Activated B cell treated with CpG ODN at 0.5 μM for 24 hours (primary cell): ENCODE data around the gene NKIRAS1. TPM values are rescaled to one million over a fixed set of nuclear protein-coding genes. Genes with fewer than 3 reads are reported as not detected.

Source experiments
- ATAC-seq: fragments of 200-7000 bp; cut with Tn5 transposase; one replicate; pipeline ENCODE4 v1.10.0; 2021; ENCODE audit warnings: low read depth, mild to moderate bottlenecking, moderate library complexity
- CTCF ChIA-PET: fragments of 350-600 bp; sonication (Branson Sonifier 250); formaldehyde crosslinking; loops from one replicate; lab custom pipeline; 2021; ENCODE audit warnings: antibody characterized with exemption; lab: Charles Lee
- POLR2A ChIA-PET: fragments of 350-600 bp; sonication (Branson Sonifier 250); formaldehyde crosslinking; loops from one replicate; lab custom pipeline; 2021; ENCODE audit warnings: antibody characterized with exemption; lab: Charles Lee
- DNase-seq: peaks from one replicate; pipeline ENCODE4 v3.0.0; 2022
- H3K27ac Mint-ChIP-seq: one replicate; pipeline ENCODE4 v1.8.0; 2020; ENCODE audit warnings: mixed read lengths
- H3K27me3 Mint-ChIP-seq: one replicate; pipeline ENCODE4 v1.8.0; 2021; ENCODE audit warnings: mixed read lengths
- H3K36me3 Mint-ChIP-seq: one replicate; pipeline ENCODE4 v1.8.0; 2021; ENCODE audit warnings: low read depth, mixed read lengths
- H3K4me1 Mint-ChIP-seq: one replicate; pipeline ENCODE4 v1.8.0; 2021; ENCODE audit warnings: mixed read lengths
- H3K4me3 Mint-ChIP-seq: one replicate; pipeline ENCODE4 v1.8.0; 2020; ENCODE audit warnings: mild to moderate bottlenecking, mixed read lengths
- H3K9me3 Mint-ChIP-seq: one replicate; pipeline ENCODE4 v1.8.0; 2020; ENCODE audit warnings: mixed read lengths
- intact Hi-C: fragments of 100-400 bp; cut with micrococcal nuclease; formaldehyde crosslinking; loops from one replicate; pipeline ENCODE4 v1.15.1; 2024
- total RNA-seq: library from RNA; stranded (reverse); gene quantifications from 2 replicates; pipeline ENCODE4 v1.2.3, GENCODE V29; 2022
- TF ChIP-seq, protein P1 (sequence below): fragments of 200-600 bp; IDR thresholded peaks from one replicate; pipeline ENCODE4 v1.8.0; 2022; ENCODE audit warnings: antibody characterized with exemption, mild to moderate bottlenecking

Gene NKIRAS1
- total RNA-seq, 1 donor from 2014 or later = 3.4 TPM

GRCh38 chr3:23867838-23868237 is 49.0 kb downstream of the NKIRAS1 start:
- ATAC-seq (no peak), DNase-seq (no peak)
- Mint-ChIP-seq H3K4me1 (peaks cover 40% of the 10 kb centered on the region), H3K9me3 (no peaks in the 10 kb centered on the region), H3K27ac (no peak overlapping the region), H3K4me3 (no peak overlapping the region), H3K27me3 (no peaks in the 10 kb centered on the region), H3K36me3 (peaks cover 14% of the 10 kb centered on the region)
- intact Hi-C loops = loop anchor here (5.0 kb wide), 2 partner anchors 946 to 1306 kb away; no protein-coding TSS in a partner anchor
- ChIA-PET POLR2A (no interaction called here), CTCF (no interaction called here)
- TF ChIP-seq, protein P1, sequence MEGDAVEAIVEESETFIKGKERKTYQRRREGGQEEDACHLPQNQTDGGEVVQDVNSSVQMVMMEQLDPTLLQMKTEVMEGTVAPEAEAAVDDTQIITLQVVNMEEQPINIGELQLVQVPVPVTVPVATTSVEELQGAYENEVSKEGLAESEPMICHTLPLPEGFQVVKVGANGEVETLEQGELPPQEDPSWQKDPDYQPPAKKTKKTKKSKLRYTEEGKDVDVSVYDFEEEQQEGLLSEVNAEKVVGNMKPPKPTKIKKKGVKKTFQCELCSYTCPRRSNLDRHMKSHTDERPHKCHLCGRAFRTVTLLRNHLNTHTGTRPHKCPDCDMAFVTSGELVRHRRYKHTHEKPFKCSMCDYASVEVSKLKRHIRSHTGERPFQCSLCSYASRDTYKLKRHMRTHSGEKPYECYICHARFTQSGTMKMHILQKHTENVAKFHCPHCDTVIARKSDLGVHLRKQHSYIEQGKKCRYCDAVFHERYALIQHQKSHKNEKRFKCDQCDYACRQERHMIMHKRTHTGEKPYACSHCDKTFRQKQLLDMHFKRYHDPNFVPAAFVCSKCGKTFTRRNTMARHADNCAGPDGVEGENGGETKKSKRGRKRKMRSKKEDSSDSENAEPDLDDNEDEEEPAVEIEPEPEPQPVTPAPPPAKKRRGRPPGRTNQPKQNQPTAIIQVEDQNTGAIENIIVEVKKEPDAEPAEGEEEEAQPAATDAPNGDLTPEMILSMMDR = no peak

DNA sequence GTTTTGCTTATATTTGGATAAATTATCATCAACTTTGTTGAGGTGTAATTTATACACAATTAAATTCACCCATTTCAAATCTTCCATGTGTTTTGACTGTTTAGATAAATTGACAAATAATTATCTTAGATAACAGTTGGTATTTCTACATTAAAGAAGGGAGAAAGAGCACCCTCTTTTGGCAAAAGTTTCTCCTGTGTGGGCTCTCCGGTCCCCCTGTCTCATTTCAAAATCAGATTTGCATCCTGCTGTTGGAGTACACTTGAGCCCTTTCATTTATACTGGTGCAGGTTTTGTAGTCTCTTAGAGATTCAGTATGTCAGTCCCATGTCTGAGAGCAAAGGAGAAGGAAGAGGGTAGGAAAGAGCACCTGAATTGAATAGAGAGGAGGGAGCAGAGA is 49.4 kb downstream of the NKIRAS1 start:
- TF ChIP-seq, protein P1 = no peak
- Mint-ChIP-seq H3K27ac (no peak overlapping the region), H3K4me1 (peaks cover 40% of the 10 kb centered on the region), H3K9me3 (no peaks in the 10 kb centered on the region), H3K4me3 (no peak overlapping the region), H3K27me3 (no peaks in the 10 kb centered on the region), H3K36me3 (peaks cover 15% of the 10 kb centered on the region)
- POLR2A ChIA-PET = no interaction called here
- no peak for ATAC-seq
- DNase-seq = no peak
- CTCF ChIA-PET = no interaction called here
- intact Hi-C loops = loop anchor here (5.0 kb wide), 2 partner anchors 945 to 1305 kb away; no protein-coding TSS in a partner anchor

DNA sequence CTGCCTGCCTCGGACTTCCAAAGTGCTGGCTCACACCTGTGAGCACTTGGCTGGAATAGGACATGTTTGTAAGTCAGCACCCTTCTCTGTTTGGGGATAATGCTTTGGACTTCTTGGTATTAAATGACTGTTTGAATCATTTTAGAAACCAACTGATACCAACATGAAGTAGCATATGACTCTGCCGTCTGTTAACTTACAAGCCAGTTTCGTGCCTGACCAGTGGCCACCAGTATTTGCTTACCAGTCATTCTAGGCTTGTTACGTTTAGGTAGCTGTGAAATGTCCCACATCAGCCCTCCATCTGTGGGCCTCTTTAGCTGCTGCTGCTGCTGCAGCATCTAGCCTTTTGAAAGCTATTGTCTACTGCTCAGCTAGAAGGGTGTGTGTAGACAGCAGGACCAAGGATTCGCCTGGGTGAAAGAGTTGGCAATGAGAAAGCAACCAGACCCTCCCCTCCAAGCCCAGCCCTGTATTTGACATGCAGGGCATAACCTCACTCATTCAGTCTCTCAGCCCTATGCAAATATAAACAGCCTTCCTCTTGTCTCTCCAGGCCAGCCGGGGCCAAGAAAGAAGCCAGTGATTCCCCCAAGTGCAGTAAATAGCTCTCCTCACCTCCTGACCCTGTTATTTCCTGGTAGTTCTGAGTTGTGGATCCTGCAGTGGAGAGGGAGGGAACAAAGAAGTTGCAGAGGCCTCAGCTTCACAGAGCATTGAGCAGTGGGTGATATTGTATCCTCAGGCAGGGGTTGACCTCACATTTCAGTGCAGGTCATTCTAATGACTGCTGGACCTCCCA is 51.0 kb downstream of the NKIRAS1 start:
- Mint-ChIP-seq H3K4me3 (no peak overlapping the region), H3K27ac (no peak overlapping the region), H3K4me1 (peaks cover 45% of the 10 kb centered on the region)

GRCh38 chr3:23864931-23865330 is 51.9 kb downstream of the NKIRAS1 start:
- TF ChIP-seq, protein P1 = no peak

More for the DNA sequence above, 51.0 kb downstream of the NKIRAS1 start:
- ChIA-PET POLR2A (no interaction called here), CTCF (interaction anchor here (0.7 to 1.5 kb wide), 5 partner anchors 9 to 54 kb away, joined by 3 to 4 read pairs (median 3); no protein-coding TSS in a partner anchor)
- no peak for DNase-seq
- Mint-ChIP-seq H3K9me3 (no peaks in the 10 kb centered on the region), H3K36me3 (peaks cover 23% of the 10 kb centered on the region), H3K27me3 (no peaks in the 10 kb centered on the region)
- intact Hi-C loops = loop anchor here (5.0 kb wide), 2 partner anchors 943 to 1303 kb away; no protein-coding TSS in a partner anchor
- TF ChIP-seq, protein P1 = no peak
- peak; percentile 57 for ATAC-seq

GRCh38 chr3:23863060-23863459 is 53.7 kb downstream of the NKIRAS1 start:
- H3K4me3 Mint-ChIP-seq = no peak overlapping the region
- CTCF ChIA-PET = no interaction called here

More at GRCh38 chr3:23864931-23865330, 51.9 kb downstream of the NKIRAS1 start:
- intact Hi-C loops = loop anchor here (5.0 kb wide), 2 partner anchors 943 to 1303 kb away; no protein-coding TSS in a partner anchor
- peaks cover 51% of the 10 kb centered on the region for H3K4me1 Mint-ChIP-seq
- H3K4me3 Mint-ChIP-seq = no peak overlapping the region
- ATAC-seq = no peak
- DNase-seq = no peak
- peaks cover 23% of the 10 kb centered on the region for H3K36me3 Mint-ChIP-seq
- H3K9me3 Mint-ChIP-seq = no peaks in the 10 kb centered on the region
- H3K27ac Mint-ChIP-seq = no peak overlapping the region
- ChIA-PET POLR2A (no interaction called here), CTCF (interaction anchor here (1.0 to 1.5 kb wide), 2 partner anchors 9 to 24 kb away, joined by 3 read pairs; no protein-coding TSS in a partner anchor)
- no peaks in the 10 kb centered on the region for H3K27me3 Mint-ChIP-seq

More at GRCh38 chr3:23863060-23863459, 53.7 kb downstream of the NKIRAS1 start:
- TF ChIP-seq, protein P1 = no peak
- H3K4me1 Mint-ChIP-seq = peaks cover 66% of the 10 kb centered on the region
- no peaks in the 10 kb centered on the region for H3K27me3 Mint-ChIP-seq
- intact Hi-C loops = no loop called here
- peaks cover 23% of the 10 kb centered on the region for H3K36me3 Mint-ChIP-seq
- H3K9me3 Mint-ChIP-seq = no peaks in the 10 kb centered on the region
- ATAC-seq (no peak), DNase-seq (no peak)
- no peak overlapping the region for H3K27ac Mint-ChIP-seq
- POLR2A ChIA-PET = no interaction called here
